ENCODE results near the gene RO60.

DNA sequence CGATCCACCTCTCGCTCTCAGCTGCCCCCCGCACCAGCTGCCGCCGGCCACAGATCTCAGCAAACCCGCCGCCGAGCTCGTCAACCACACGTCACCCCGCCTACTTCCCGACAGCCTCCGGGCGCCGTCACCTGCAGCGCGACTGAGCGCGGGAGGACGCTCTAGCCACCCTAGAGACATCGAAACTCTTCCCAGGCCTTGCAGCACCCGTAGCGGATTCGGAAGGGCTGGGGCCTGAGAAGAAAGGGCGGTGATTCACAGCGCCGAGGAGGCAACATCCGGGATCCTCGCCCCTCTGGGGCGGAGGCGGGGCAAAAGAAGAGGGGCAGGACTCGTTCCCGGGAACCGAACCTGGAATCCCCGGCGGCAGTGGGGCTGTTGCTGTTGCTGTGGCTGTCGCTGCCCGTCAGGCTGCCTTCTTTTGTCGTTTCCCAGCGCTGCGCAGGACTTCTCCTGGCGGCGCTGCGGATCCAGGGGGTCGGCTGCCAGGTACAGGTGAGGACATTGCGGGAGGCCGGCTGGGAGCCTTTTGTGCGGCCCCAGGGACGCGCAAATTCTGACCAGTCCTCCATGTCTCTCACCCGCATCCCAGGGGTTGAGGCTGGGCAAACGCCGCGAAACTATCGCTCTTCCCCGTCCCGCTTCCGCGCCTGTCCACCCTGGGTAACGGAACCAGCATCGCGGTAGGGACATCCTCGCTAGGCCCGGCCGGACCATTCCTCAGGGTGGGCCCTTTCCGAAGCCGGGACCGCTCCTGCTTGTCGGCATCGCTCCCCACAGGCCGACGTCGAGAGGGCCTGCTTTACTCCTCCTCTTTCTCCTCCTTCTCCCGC, at the start of gene RO60, which contains the start of gene UCHL5:
- TF ChIP-seq, protein P1, sequence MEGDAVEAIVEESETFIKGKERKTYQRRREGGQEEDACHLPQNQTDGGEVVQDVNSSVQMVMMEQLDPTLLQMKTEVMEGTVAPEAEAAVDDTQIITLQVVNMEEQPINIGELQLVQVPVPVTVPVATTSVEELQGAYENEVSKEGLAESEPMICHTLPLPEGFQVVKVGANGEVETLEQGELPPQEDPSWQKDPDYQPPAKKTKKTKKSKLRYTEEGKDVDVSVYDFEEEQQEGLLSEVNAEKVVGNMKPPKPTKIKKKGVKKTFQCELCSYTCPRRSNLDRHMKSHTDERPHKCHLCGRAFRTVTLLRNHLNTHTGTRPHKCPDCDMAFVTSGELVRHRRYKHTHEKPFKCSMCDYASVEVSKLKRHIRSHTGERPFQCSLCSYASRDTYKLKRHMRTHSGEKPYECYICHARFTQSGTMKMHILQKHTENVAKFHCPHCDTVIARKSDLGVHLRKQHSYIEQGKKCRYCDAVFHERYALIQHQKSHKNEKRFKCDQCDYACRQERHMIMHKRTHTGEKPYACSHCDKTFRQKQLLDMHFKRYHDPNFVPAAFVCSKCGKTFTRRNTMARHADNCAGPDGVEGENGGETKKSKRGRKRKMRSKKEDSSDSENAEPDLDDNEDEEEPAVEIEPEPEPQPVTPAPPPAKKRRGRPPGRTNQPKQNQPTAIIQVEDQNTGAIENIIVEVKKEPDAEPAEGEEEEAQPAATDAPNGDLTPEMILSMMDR (IDR thresholded peaks at IDR 0.05), result peak in 1 of 3 experiments; percentile 6
- TF ChIP-seq POLR2A (IDR thresholded peaks at IDR 0.05), result peak; percentile 58
